Activated naive CD4-positive, alpha-beta T cell treated with anti-CD3 and anti-CD28 coated beads, Interleukin-2, amount 50 U/mL, for 24 hours (primary cell): ENCODE measurements around the gene AKR1B15.

Experiments used
- H3K27ac Mint-ChIP-seq: one replicate; pipeline ENCODE4 v1.8.0; 2021; ENCODE audit warnings: mild to moderate bottlenecking, mixed read lengths
- H3K27me3 Mint-ChIP-seq: one replicate; pipeline ENCODE4 v1.8.0; 2021; ENCODE audit warnings: mixed read lengths
- H3K36me3 Mint-ChIP-seq: one replicate; pipeline ENCODE4 v1.8.0; 2021; ENCODE audit warnings: mixed read lengths
- H3K4me1 Mint-ChIP-seq: one replicate; pipeline ENCODE4 v1.8.0; 2021; ENCODE audit warnings: mixed read lengths
- H3K4me3 Mint-ChIP-seq: one replicate; pipeline ENCODE4 v1.8.0; 2021; ENCODE audit warnings: mild to moderate bottlenecking, mixed read lengths
- H3K9me3 Mint-ChIP-seq: one replicate; pipeline ENCODE4 v1.8.0; 2021; ENCODE audit warnings: mixed read lengths

Gene AKR1B15

DNA sequence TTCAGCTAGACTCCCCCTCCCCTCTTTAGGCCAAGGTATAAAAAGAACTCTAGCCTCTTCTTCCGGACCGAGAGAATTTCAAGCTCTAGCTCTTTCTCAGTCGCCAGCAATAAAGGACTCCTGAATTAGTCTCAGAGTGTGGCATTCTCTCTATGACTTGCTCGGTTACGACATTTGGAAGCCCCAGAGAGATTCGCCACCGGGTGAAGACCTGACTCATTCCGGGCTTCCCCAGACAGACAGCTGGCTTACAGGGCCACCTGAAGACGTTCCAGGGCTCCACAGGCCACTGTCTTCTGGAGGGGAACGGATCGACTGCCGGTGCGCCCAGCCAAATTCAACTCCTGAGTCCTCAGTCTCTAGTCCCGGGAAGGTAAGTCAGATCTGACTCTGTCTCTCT, at the start of gene AKR1B15:
Gene AKR1B15, plus strand, starts transcription at position 234 of the 400 bp plus-strand sequence. CDS start 15,510 bp downstream, outside the sequence.
- Mint-ChIP-seq H3K27ac (no peak within 1 kb of the TSS), H3K4me1 (no peaks in the 10 kb centered on the region), H3K4me3 (no peak within 1 kb of the TSS), H3K9me3 (no peaks in the 10 kb centered on the region), H3K27me3 (peaks cover 5% of the 10 kb centered on the region), H3K36me3 (no peaks in the 10 kb centered on the region)

GRCh38 chr7:134500406-134500805, 48.5 kb upstream of the AKR1B15 start:
- H3K27me3 Mint-ChIP-seq, result peaks cover 4% of the 10 kb centered on the region
- no peak overlapping the region for H3K4me3 Mint-ChIP-seq
- H3K36me3 Mint-ChIP-seq, result no peaks in the 10 kb centered on the region
- no peak overlapping the region for H3K27ac Mint-ChIP-seq
- no peaks in the 10 kb centered on the region for H3K4me1 Mint-ChIP-seq
- H3K9me3 Mint-ChIP-seq, result no peaks in the 10 kb centered on the region

- H3K4me1 Mint-ChIP-seq, result no peaks in the 10 kb centered on the region
- no peaks in the 10 kb centered on the region for H3K36me3 Mint-ChIP-seq
- no peaks in the 10 kb centered on the region for H3K9me3 Mint-ChIP-seq
- H3K27ac Mint-ChIP-seq, result no peak overlapping the region
- H3K4me3 Mint-ChIP-seq, result no peak overlapping the region
- peaks cover 4% of the 10 kb centered on the region for H3K27me3 Mint-ChIP-seq
Measured at GRCh38 chr7:134500982-134501381, 47.9 kb upstream of the AKR1B15 start.

DNA sequence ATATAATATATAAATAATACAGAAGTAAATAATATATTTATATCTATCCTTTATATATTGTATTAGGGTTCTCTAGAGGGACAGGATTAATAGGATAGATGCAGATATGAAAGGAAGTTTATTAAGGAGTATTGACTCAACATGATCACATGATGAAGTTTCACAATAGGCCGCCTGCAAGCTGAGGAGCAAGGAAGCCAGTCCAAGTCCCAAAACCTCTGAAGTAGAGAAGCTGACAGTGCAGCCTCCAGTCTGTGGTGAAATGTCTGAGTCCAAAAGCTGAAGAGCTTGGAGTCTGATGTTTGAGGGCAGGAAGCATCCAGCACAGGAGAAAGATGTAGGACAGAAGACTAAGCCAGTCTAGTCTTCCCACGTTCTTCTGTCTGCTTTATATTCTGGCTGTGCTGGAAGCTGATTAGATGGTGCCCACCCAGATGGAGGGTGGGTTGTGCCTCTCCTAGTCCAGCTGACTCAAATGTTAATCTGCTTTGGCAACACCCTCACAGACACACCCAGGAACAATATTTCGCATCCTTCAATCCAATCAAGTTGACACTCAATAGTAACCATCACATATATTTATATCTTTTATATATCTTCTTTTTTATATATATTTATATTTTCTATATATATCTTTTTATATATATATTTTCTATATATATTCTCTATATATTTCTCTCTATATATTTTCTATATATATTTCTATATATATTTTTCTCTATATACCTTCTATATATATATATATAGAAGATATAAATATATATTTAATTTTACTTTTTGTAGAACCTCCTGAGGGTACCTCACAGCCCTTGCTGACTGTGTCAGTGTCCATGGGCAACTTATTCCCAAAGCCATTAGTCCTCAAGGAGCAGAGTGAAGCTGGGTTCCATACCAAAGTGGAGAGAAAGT, 46.2 kb upstream of the AKR1B15 start:
- H3K36me3 Mint-ChIP-seq, result no peaks in the 10 kb centered on the region
- peaks cover 2% of the 10 kb centered on the region for H3K27me3 Mint-ChIP-seq
- no peak overlapping the region for H3K4me3 Mint-ChIP-seq
- no peaks in the 10 kb centered on the region for H3K9me3 Mint-ChIP-seq
- no peaks in the 10 kb centered on the region for H3K4me1 Mint-ChIP-seq
- H3K27ac Mint-ChIP-seq, result no peak overlapping the region

DNA sequence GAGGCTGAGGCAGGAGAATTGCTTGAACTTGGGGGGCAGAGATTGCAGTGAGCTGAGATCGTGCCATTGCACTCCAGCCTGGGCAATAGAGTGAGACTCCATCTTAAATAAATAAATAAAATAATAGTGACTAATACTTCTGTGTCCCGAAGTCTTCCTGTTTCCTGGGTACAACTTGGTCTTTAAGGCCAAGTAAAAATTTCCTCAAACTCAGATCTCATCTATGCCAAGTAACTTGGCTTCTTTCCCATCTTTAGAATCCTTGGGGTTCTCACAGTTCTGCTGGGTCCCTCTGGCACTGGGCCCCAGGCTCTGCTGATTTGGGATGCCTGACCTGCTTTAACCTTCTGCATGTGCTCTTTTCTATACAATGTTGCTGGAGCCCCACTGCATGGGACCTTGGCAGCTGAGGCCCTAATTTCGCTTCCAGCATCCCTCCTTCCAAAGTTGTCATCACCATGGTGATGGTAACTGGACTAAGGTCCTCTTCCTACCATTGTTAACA, 44.2 kb upstream of the AKR1B15 start:
- Mint-ChIP-seq H3K27ac (no peak overlapping the region), H3K36me3 (no peaks in the 10 kb centered on the region), H3K4me1 (no peaks in the 10 kb centered on the region), H3K4me3 (no peak overlapping the region), H3K27me3 (peaks cover 1% of the 10 kb centered on the region), H3K9me3 (no peaks in the 10 kb centered on the region)

DNA sequence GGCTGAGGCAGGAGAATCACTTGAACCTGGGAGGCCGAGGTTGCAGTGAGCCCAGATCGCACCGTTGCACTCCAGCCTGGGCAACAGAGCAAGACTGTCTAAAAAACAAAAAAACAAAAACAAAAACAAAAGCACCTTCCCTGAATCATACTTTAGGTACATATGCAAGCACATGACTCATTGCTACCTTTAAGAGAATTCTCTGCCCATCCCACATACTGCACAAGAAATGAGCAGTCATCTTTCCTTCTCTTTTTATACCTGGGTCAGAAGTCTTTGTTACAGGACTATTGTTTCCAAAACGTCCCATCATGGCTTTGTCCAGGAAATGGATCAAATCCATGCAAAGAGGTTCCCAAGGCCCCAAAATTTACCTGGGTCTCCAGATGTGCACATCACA, 43.1 kb upstream of the AKR1B15 start:
- Mint-ChIP-seq H3K4me1 (no peaks in the 10 kb centered on the region), H3K9me3 (no peaks in the 10 kb centered on the region), H3K36me3 (no peaks in the 10 kb centered on the region), H3K27me3 (no peaks in the 10 kb centered on the region), H3K27ac (no peak overlapping the region), H3K4me3 (no peak overlapping the region)

GRCh38 chr7:134509010-134509409, 39.9 kb upstream of the AKR1B15 start:
- Mint-ChIP-seq H3K4me3 (no peak overlapping the region), H3K27ac (no peak overlapping the region), H3K36me3 (no peaks in the 10 kb centered on the region), H3K4me1 (peaks cover 9% of the 10 kb centered on the region), H3K27me3 (no peaks in the 10 kb centered on the region), H3K9me3 (no peaks in the 10 kb centered on the region)

GRCh38 chr7:134510646-134511045, 38.3 kb upstream of the AKR1B15 start:
- H3K27me3 Mint-ChIP-seq, result peaks cover 1% of the 10 kb centered on the region
- no peak overlapping the region for H3K27ac Mint-ChIP-seq
- H3K4me1 Mint-ChIP-seq, result peaks cover 13% of the 10 kb centered on the region
- no peaks in the 10 kb centered on the region for H3K36me3 Mint-ChIP-seq
- H3K4me3 Mint-ChIP-seq, result no peak overlapping the region
- no peaks in the 10 kb centered on the region for H3K9me3 Mint-ChIP-seq

DNA sequence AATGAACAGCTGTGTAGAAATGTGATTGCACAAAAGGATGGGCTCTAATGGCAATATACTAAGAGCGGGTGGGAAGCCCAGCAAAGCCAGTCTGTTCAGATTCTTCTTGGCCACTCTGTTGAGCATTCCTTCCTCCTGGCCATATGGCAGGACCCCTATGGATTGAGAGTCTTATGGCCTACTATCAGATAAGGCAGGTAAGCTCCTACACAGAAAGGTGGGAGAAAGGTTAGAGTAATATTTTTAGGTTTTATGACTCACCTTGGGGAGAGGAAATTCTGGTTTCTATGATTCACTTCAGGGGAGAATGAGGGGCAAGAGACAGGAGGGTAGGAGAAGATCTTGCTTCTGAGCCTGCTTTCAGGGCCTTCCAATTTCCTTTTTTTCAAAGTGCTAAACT, 36.6 kb upstream of the AKR1B15 start:
- H3K36me3 Mint-ChIP-seq, result no peaks in the 10 kb centered on the region
- no peaks in the 10 kb centered on the region for H3K9me3 Mint-ChIP-seq
- H3K4me3 Mint-ChIP-seq, result no peak overlapping the region
- H3K27ac Mint-ChIP-seq, result no peak overlapping the region
- H3K4me1 Mint-ChIP-seq, result peaks cover 13% of the 10 kb centered on the region
- H3K27me3 Mint-ChIP-seq, result peaks cover 1% of the 10 kb centered on the region

GRCh38 chr7:134513169-134513752, 35.6 kb upstream of the AKR1B15 start:
- Mint-ChIP-seq H3K27me3 (peaks cover 3% of the 10 kb centered on the region), H3K4me3 (no peak overlapping the region), H3K4me1 (peaks cover 13% of the 10 kb centered on the region), H3K36me3 (no peaks in the 10 kb centered on the region), H3K9me3 (no peaks in the 10 kb centered on the region), H3K27ac (no peak overlapping the region)

DNA sequence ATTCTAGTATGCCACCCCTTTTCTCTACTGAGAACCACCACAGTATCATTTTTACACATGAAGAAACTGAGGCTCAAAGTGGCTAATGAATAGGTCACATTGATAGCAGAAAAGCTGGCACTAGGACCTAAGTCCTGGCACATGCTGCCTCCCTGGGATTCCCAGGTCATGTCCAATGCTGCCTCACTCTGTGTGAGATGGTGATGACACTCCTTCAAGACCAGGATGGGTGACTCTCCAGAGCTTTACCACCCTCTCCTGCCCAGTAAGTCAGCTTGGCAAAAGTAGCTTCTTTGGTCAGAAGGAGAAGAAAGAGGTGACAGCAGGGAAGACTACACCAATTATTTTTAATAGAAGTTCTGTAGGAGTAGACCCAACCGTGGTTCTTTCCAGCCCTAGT, 34.8 kb upstream of the AKR1B15 start:
- H3K27ac Mint-ChIP-seq, result no peak overlapping the region

DNA sequence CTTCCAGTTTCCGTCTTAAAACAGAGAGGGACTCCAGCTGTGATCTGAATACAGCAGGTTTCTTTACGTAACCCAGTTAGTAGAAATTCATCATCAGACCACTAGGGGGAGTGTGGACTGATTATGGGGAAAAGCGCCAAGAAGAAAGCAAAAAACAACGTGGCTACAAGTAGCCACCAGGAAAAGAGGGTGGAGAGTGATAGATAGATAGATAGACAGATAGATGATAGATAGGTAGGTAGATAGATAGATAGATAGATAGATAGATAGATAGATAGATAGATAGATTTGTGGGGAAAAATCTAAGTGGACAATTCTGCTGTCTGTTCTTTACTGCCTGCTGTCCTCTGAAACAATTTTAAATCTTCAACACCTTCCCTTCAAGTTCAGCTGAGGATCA, 34.2 kb upstream of the AKR1B15 start:
- H3K27me3 Mint-ChIP-seq, result peaks cover 3% of the 10 kb centered on the region
- no peak overlapping the region for H3K27ac Mint-ChIP-seq
- H3K4me1 Mint-ChIP-seq, result peaks cover 13% of the 10 kb centered on the region
- no peaks in the 10 kb centered on the region for H3K9me3 Mint-ChIP-seq
- H3K36me3 Mint-ChIP-seq, result no peaks in the 10 kb centered on the region
- no peak overlapping the region for H3K4me3 Mint-ChIP-seq

More for the DNA sequence above, 34.8 kb upstream of the AKR1B15 start:
- Mint-ChIP-seq H3K9me3 (no peaks in the 10 kb centered on the region), H3K36me3 (no peaks in the 10 kb centered on the region), H3K4me1 (peaks cover 13% of the 10 kb centered on the region), H3K27me3 (peaks cover 3% of the 10 kb centered on the region), H3K4me3 (no peak overlapping the region)

GRCh38 chr7:134515569-134516468, 33.1 kb upstream of the AKR1B15 start:
- H3K27ac Mint-ChIP-seq, result no peak overlapping the region
- H3K4me3 Mint-ChIP-seq, result no peak overlapping the region
- no peaks in the 10 kb centered on the region for H3K9me3 Mint-ChIP-seq
- peaks cover 13% of the 10 kb centered on the region for H3K4me1 Mint-ChIP-seq
- no peaks in the 10 kb centered on the region for H3K36me3 Mint-ChIP-seq
- H3K27me3 Mint-ChIP-seq, result peaks cover 5% of the 10 kb centered on the region

- Mint-ChIP-seq H3K36me3 (no peaks in the 10 kb centered on the region), H3K4me3 (no peak overlapping the region), H3K4me1 (no peaks in the 10 kb centered on the region), H3K27me3 (peaks cover 4% of the 10 kb centered on the region), H3K27ac (no peak overlapping the region), H3K9me3 (no peaks in the 10 kb centered on the region)
Measured at GRCh38 chr7:134520130-134520529, 28.8 kb upstream of the AKR1B15 start.

- no peaks in the 10 kb centered on the region for H3K9me3 Mint-ChIP-seq
- no peaks in the 10 kb centered on the region for H3K4me1 Mint-ChIP-seq
- no peak overlapping the region for H3K4me3 Mint-ChIP-seq
- no peaks in the 10 kb centered on the region for H3K36me3 Mint-ChIP-seq
- peaks cover 4% of the 10 kb centered on the region for H3K27me3 Mint-ChIP-seq
- H3K27ac Mint-ChIP-seq, result no peak overlapping the region
Measured at GRCh38 chr7:134522601-134523000, 26.3 kb upstream of the AKR1B15 start.
